Small intestine (tissue), 7 donors: ENCODE measurements around the gene USP19. TPM values are rescaled to one million over a fixed set of nuclear protein-coding genes. Genes with fewer than 3 reads are reported as not detected.

Source experiments
- DNase-seq, 2 donors: peaks; one replicate each; pipeline versions ENCODE4 v3.0.0 to v3.0.0-alpha.2; 2013
- FAIRE-seq: peaks from 2 replicates; lab custom pipeline; 2012; peaks lifted over from hg19 to GRCh38; lab: Jason Lieb, UNC
- H3K27ac ChIP-seq, 3 donors: one replicate each; pipeline ENCODE4 v1.5.1; 2013; ENCODE audit warnings: low read length in 2 of 3, mild to moderate bottlenecking in 2 of 3, control low read depth in 1 of 3, inconsistent platforms in 1 of 3, low read depth in 1 of 3, moderate library complexity in 1 of 3
- H3K27me3 ChIP-seq, 3 donors: one replicate each; pipeline ENCODE4 v1.6.1; 2013; ENCODE audit warnings: low read length in 3 of 3, inconsistent platforms in 1 of 3; ENCODE audit not compliant: control insufficient read depth in 3 of 3, insufficient read depth in 3 of 3
- H3K36me3 ChIP-seq, 3 donors: one replicate each; pipeline ENCODE4 v1.6.1; 2013; ENCODE audit warnings: low read length in 3 of 3, inconsistent platforms in 1 of 3, low read depth in 1 of 3, mild to moderate bottlenecking in 1 of 3, moderate library complexity in 1 of 3; ENCODE audit not compliant: control insufficient read depth in 3 of 3, insufficient read depth in 2 of 3
- H3K4me1 ChIP-seq, 3 donors: one replicate each; pipeline ENCODE4 v1.6.1; 2013; ENCODE audit warnings: low read length in 2 of 3, inconsistent platforms in 1 of 3, low read depth in 1 of 3, mild to moderate bottlenecking in 1 of 3, moderate library complexity in 1 of 3; ENCODE audit not compliant: control insufficient read depth in 3 of 3, insufficient read depth in 2 of 3
- H3K4me3 ChIP-seq, 3 donors: one replicate each; pipeline ENCODE4 v1.5.1; 2013; ENCODE audit warnings: low read length in 3 of 3, control low read depth in 1 of 3, inconsistent platforms in 1 of 3, low read depth in 1 of 3, mild to moderate bottlenecking in 1 of 3, moderate library complexity in 1 of 3
- H3K9me3 ChIP-seq, 2 donors: one replicate each; pipeline ENCODE4 v1.6.1; 2013; ENCODE audit warnings: low read depth in 1 of 2, low read length in 1 of 2; ENCODE audit not compliant: control insufficient read depth in 2 of 2, insufficient read depth in 1 of 2
- WGBS, 3 donors: extraction: QIAGEN DNeasy Blood & Tissue Kit; methylation state at CpG; one replicate each; pipeline ENCODE4 v1.1.7; 2013; 5-methylcytosine and 5-hydroxymethylcytosine counted together
- polyA plus RNA-seq, 4 donors: library from polyadenylated mRNA; stranded (reverse) in 3 of 4; unstranded in 1 of 4; fragments of 200-250 nt in 3 of 4; fragments of 120-200 nt in 1 of 4; gene quantifications; one replicate each; pipeline versions ENCODE4 v1.2.1 to v1.2.3, GENCODE V29; 2013
- donor health status: healthy with polysubstance abuse.
- donor health status: control.
- donor health status: control.
- donor health status: Bipolar disorder and iron deficiency.
- donor health status: healthy.

USP19 gene
- polyA plus RNA-seq, 4 donors = 20.1 to 39.6 (median 24.2) TPM

- no peak for FAIRE-seq
Observed at GRCh38 chr3:49131576-49131975, 11.0 kb upstream of the USP19 start.

GRCh38 chr3:49131040-49131439 is 10.4 kb upstream of the USP19 start:
- WGBS, 3 donors = 80 to 91% (median 82%) methylated on average over 12 of the region's 12 CpGs
- Histone ChIP-seq H3K36me3 (peaks cover 0 to 52% (median 0%) of the 10 kb centered on the region in 3 donors), H3K27me3 (no peaks in the 10 kb centered on the region), H3K27ac (no peak overlapping the region), H3K4me3 (no peak overlapping the region), H3K4me1 (peaks cover 0 to 16% (median 4%) of the 10 kb centered on the region in 3 donors), H3K9me3 (no peaks in the 10 kb centered on the region)
- no peak for DNase-seq
- FAIRE-seq = no peak

More at GRCh38 chr3:49131576-49131975, 11.0 kb upstream of the USP19 start:
- Histone ChIP-seq H3K9me3 (no peaks in the 10 kb centered on the region), H3K4me3 (peak overlapping the region in 1 of 3 donors; percentile 54), H3K27ac (peak overlapping the region in 1 of 3 donors; percentile 92), H3K4me1 (peaks cover 0 to 16% (median 4%) of the 10 kb centered on the region in 3 donors), H3K27me3 (no peaks in the 10 kb centered on the region), H3K36me3 (peaks cover 0 to 47% (median 0%) of the 10 kb centered on the region in 3 donors)
- DNase-seq = no peak
- WGBS, 3 donors = 90 to 93% (median 91%) methylated on average over 6 of the region's 6 CpGs

- Histone ChIP-seq H3K27me3 (no peaks in the 10 kb centered on the region), H3K36me3 (peaks cover 0 to 84% (median 0%) of the 10 kb centered on the region in 3 donors), H3K4me1 (no peaks in the 10 kb centered on the region), H3K4me3 (no peak overlapping the region), H3K9me3 (no peaks in the 10 kb centered on the region), H3K27ac (no peak overlapping the region)
- DNase-seq = no peak
- 79 to 82% (median 82%) methylated on average over 14 of the region's 14 CpGs for whole genome bisulfite sequencing, 3 donors
- no peak for FAIRE-seq
Observed at GRCh38 chr3:49124991-49125670, 4.5 kb upstream of the USP19 start.

GRCh38 chr3:49124203-49124602 is 3.6 kb upstream of the USP19 start:
- no peaks in the 10 kb centered on the region for H3K9me3 ChIP-seq
- no peak for FAIRE-seq
- peaks cover 0 to 79% (median 0%) of the 10 kb centered on the region in 3 donors for H3K36me3 ChIP-seq
- no peak overlapping the region for H3K4me3 ChIP-seq
- WGBS, 3 donors = 76 to 86% (median 77%) methylated on average over 7 of the region's 7 CpGs
- no peak overlapping the region for H3K27ac ChIP-seq
- peaks cover 0 to 8% (median 5%) of the 10 kb centered on the region in 3 donors for H3K4me1 ChIP-seq
- DNase-seq = no peak
- no peaks in the 10 kb centered on the region for H3K27me3 ChIP-seq

GRCh38 chr3:49123687-49124086 is 3.1 kb upstream of the USP19 start:
- Histone ChIP-seq H3K9me3 (no peaks in the 10 kb centered on the region), H3K4me1 (peaks cover 0 to 11% (median 6%) of the 10 kb centered on the region in 3 donors), H3K27ac (no peak overlapping the region), H3K27me3 (no peaks in the 10 kb centered on the region), H3K36me3 (peaks cover 0 to 79% (median under 1%) of the 10 kb centered on the region in 3 donors), H3K4me3 (no peak overlapping the region)
- no peak for DNase-seq
- no peak for FAIRE-seq
- 93 to 95% (median 94%) methylated on average over 17 of the region's 17 CpGs for WGBS, 3 donors

- no peak overlapping the region for H3K4me3 ChIP-seq
- FAIRE-seq (no peak), DNase-seq (no peak)
- WGBS, 3 donors = 93 to 94% (median 93%) methylated on average over 17 of the region's 17 CpGs
- H3K27me3 ChIP-seq = no peaks in the 10 kb centered on the region
- H3K4me1 ChIP-seq = peaks cover 0 to 11% (median 6%) of the 10 kb centered on the region in 3 donors
- no peak overlapping the region for H3K27ac ChIP-seq
- no peaks in the 10 kb centered on the region for H3K9me3 ChIP-seq
- H3K36me3 ChIP-seq = peaks cover 0 to 78% (median 2%) of the 10 kb centered on the region in 3 donors
Observed at GRCh38 chr3:49122886-49123545, 2.4 kb upstream of the USP19 start.

- Histone ChIP-seq H3K9me3 (no peaks in the 10 kb centered on the region), H3K4me1 (peaks cover 0 to 11% (median 6%) of the 10 kb centered on the region in 3 donors), H3K27ac (no peak overlapping the region), H3K27me3 (no peaks in the 10 kb centered on the region), H3K36me3 (peaks cover 0 to 82% (median 5%) of the 10 kb centered on the region in 3 donors), H3K4me3 (no peak overlapping the region)
- WGBS, 3 donors = 88 to 92% (median 91%) methylated on average over 7 of the region's 7 CpGs
- DNase-seq = no peak
- FAIRE-seq = no peak
Observed at GRCh38 chr3:49122451-49122850, 1.8 kb upstream of the USP19 start.

GRCh38 chr3:49122022-49122421 is 1.4 kb upstream of the USP19 start:
- DNase-seq (no peak), FAIRE-seq (no peak)
- H3K27ac ChIP-seq = no peak overlapping the region
- H3K27me3 ChIP-seq = no peaks in the 10 kb centered on the region
- H3K9me3 ChIP-seq = no peaks in the 10 kb centered on the region
- no peak overlapping the region for H3K4me3 ChIP-seq
- WGBS, 3 donors = 95 to 99% (median 95%) methylated on average over 10 to 12 of the region's 12 CpGs
- peaks cover 0 to 86% (median 7%) of the 10 kb centered on the region in 3 donors for H3K36me3 ChIP-seq
- peaks cover 0 to 11% (median 6%) of the 10 kb centered on the region in 3 donors for H3K4me1 ChIP-seq
